ENCODE results near the gene EIF4G3.
A peak's percentile ranks its signal among the peaks of the same experiment; 100 is the strongest.

The EIF4G3 gene

GRCh38 chr1:21021311-21021710, 155.4 kb downstream of the EIF4G3 start:
- peaks cover 8% of the 10 kb centered on the region for H3K9me3 Mint-ChIP-seq
- TF ChIP-seq, protein P1, sequence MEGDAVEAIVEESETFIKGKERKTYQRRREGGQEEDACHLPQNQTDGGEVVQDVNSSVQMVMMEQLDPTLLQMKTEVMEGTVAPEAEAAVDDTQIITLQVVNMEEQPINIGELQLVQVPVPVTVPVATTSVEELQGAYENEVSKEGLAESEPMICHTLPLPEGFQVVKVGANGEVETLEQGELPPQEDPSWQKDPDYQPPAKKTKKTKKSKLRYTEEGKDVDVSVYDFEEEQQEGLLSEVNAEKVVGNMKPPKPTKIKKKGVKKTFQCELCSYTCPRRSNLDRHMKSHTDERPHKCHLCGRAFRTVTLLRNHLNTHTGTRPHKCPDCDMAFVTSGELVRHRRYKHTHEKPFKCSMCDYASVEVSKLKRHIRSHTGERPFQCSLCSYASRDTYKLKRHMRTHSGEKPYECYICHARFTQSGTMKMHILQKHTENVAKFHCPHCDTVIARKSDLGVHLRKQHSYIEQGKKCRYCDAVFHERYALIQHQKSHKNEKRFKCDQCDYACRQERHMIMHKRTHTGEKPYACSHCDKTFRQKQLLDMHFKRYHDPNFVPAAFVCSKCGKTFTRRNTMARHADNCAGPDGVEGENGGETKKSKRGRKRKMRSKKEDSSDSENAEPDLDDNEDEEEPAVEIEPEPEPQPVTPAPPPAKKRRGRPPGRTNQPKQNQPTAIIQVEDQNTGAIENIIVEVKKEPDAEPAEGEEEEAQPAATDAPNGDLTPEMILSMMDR (IDR thresholded peaks at IDR 0.05; ENCODE audit: unreplicated experiment in 3 of 3) = no peak
- peak overlapping the region; percentile 28 to 81 (median 68) for H3K27ac Mint-ChIP-seq
- H3K4me1 Mint-ChIP-seq = peaks cover 19% of the 10 kb centered on the region
- no peak overlapping the region for H3K4me3 Mint-ChIP-seq
- peaks cover 31% of the 10 kb centered on the region for H3K36me3 Mint-ChIP-seq (ENCODE audit: low read depth)
- H3K27me3 Mint-ChIP-seq (ENCODE audit: low read depth) = no peaks in the 10 kb centered on the region

- Mint-ChIP-seq H3K4me3 (no peak overlapping the region), H3K9me3 (peaks cover 4% of the 10 kb centered on the region), H3K4me1 (peaks cover 19% of the 10 kb centered on the region), H3K36me3 (ENCODE audit: low read depth) (peaks cover 27% of the 10 kb centered on the region), H3K27ac (peak overlapping the region in 1 of 3 experiments; percentile 33), H3K27me3 (ENCODE audit: low read depth) (no peaks in the 10 kb centered on the region)
- TF ChIP-seq, protein P1 (IDR thresholded peaks at IDR 0.05; ENCODE audit: unreplicated experiment in 3 of 3) = no peak
These were observed 156.5 kb downstream of the EIF4G3 start for GRCh38 chr1:21020151-21020550.

DNA sequence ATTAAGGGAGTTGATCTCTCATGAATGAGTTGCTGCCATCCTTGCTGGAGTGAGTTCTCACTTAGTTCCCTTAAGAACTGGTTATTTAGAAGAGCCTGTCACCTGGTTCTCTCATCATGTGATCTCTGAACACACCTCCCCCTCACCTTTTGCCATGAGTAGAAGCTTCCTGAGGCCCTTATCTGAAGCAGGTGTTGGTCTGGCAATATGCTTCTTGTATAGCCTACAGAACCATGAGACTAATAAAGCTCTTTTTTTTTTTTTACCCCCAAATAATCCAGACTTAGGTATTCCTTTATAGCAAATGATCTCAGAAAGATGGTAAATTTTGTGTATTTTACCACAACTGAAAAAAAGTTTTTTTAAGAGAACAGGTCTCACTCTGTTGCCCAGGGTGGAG, 158.0 kb downstream of the EIF4G3 start:
- no peak overlapping the region for H3K4me3 Mint-ChIP-seq
- H3K9me3 Mint-ChIP-seq = no peaks in the 10 kb centered on the region
- peaks cover 25% of the 10 kb centered on the region for H3K36me3 Mint-ChIP-seq (ENCODE audit: low read depth)
- TF ChIP-seq, protein P1 (IDR thresholded peaks at IDR 0.05; ENCODE audit: unreplicated experiment in 3 of 3) = no peak
- H3K4me1 Mint-ChIP-seq = peaks cover 15% of the 10 kb centered on the region
- H3K27me3 Mint-ChIP-seq (ENCODE audit: low read depth) = no peaks in the 10 kb centered on the region
- H3K27ac Mint-ChIP-seq = no peak overlapping the region

- H3K9me3 Mint-ChIP-seq = no peaks in the 10 kb centered on the region
- peak overlapping the region; percentile 91 to 98 (median 95) for H3K27ac Mint-ChIP-seq
- H3K4me1 Mint-ChIP-seq = peaks cover 28% of the 10 kb centered on the region
- H3K4me3 Mint-ChIP-seq = peak overlapping the region in 2 of 3 experiments; percentile 8 to 36
- no peaks in the 10 kb centered on the region for H3K27me3 Mint-ChIP-seq (ENCODE audit: low read depth)
- TF ChIP-seq, protein P1 (IDR thresholded peaks at IDR 0.05; ENCODE audit: unreplicated experiment in 3 of 3) = no peak
- peaks cover 20% of the 10 kb centered on the region for H3K36me3 Mint-ChIP-seq (ENCODE audit: low read depth)
These were observed 163.2 kb downstream of the EIF4G3 start for GRCh38 chr1:21013510-21013909.

DNA sequence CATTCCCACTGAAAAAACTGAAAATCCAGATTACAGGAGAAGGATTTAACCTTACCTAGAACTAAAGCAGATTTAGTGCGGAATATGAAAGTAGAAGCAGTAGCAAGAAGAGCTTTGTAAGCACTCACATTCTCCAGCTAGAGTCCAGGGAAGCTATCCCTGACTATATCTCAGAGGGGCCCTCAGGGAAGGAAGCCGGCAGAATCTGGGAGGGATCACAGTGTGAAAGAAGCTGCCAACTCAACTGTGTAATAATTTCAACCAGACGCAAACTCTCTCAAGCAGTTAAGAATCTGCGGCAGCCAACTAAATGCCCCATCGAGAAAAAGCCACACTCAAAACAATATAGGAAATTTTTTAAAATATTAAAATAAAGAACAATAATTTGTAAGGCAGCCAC, 163.8 kb downstream of the EIF4G3 start:
- Mint-ChIP-seq H3K9me3 (no peaks in the 10 kb centered on the region), H3K4me1 (peaks cover 28% of the 10 kb centered on the region)
- TF ChIP-seq, protein P1 (IDR thresholded peaks at IDR 0.05; ENCODE audit: unreplicated experiment in 3 of 3) = no peak

GRCh38 chr1:21007876-21008275, 168.8 kb downstream of the EIF4G3 start:
- no peak overlapping the region for H3K27ac Mint-ChIP-seq
- no peaks in the 10 kb centered on the region for H3K27me3 Mint-ChIP-seq (ENCODE audit: low read depth)
- TF ChIP-seq, protein P1 (IDR thresholded peaks at IDR 0.05; ENCODE audit: unreplicated experiment in 3 of 3) = no peak
- H3K4me1 Mint-ChIP-seq = peaks cover 26% of the 10 kb centered on the region
- no peaks in the 10 kb centered on the region for H3K36me3 Mint-ChIP-seq (ENCODE audit: low read depth)
- no peak overlapping the region for H3K4me3 Mint-ChIP-seq
- no peaks in the 10 kb centered on the region for H3K9me3 Mint-ChIP-seq

More for the DNA sequence above, 163.8 kb downstream of the EIF4G3 start:
- H3K36me3 Mint-ChIP-seq (ENCODE audit: low read depth) = peaks cover 18% of the 10 kb centered on the region
- peak overlapping the region; percentile 91 to 98 (median 95) for H3K27ac Mint-ChIP-seq
- peak overlapping the region; percentile 5 to 46 (median 12) for H3K4me3 Mint-ChIP-seq
- H3K27me3 Mint-ChIP-seq (ENCODE audit: low read depth) = no peaks in the 10 kb centered on the region

All from nephron (organoid).